Measurements from ENCODE around the gene AGR2. TPM values are rescaled to one million over a fixed set of nuclear protein-coding genes. Genes with fewer than 3 reads are reported as not detected.
"Not testable (repeated sequence)": the region's sequence is repeated elsewhere in the genome, so short reads cannot be mapped to it uniquely, and the experiment has no call there.

The AGR2 gene
- total RNA-seq, result 93.0 TPM
- long read RNA-seq, transcript AGR2-203 (8 exons, 1,778 nt), result major isoform, 44 of 52 reads
- long read RNA-seq, partial matches to known transcripts, result 1 of 52 reads
- long read RNA-seq, other reads (novel, unspliced or antisense), result 7 of 52 reads

DNA sequence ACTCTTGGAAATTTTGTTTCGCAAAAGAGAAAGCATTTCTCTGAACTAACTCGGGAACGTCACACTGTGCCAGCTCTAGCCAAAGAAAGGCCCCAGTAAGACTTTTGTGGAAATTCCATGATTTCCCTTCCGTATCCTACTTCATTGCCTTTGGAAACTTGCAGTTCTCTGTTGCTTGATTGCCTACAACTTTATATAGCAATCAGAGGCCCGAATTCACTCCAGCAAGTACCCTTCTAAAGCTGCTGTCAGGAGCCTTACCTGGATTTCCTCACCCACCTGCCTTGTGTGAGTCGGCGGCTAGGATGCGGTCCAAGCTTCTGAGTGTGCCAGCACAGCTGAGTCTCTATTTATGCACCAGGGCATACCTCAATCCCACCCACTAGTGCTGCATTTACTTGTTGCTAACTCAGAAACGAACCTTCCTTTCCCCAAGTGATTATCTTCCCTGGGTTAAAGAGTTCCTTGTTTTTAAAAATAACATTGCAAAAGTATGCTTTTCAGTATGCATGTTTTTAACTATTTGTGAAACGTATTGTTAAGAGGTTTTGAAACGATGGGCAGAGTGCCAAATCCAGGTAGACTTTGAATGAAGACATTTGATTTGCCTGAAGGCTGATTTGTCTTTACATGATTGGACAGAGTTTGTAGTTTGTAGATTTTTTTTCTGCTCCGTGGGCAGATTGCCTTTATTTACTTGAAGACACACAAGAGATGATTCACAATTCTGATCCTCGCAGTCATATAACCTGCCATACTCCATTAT, at the start of gene AGR2:
Gene AGR2, minus strand, starts transcription at position 326 of the 766 bp plus-strand sequence. CDS start 3,203 bp downstream, outside the sequence.
- Histone ChIP-seq H3K27ac (peak within 1 kb of the TSS; percentile 25), H3K36me3 (no peaks in the 10 kb centered on the region), H3K27me3 (ENCODE audit: low read depth) (no peaks in the 10 kb centered on the region), H3K4me1 (no peaks in the 10 kb centered on the region), H3K9me3 (no peaks in the 10 kb centered on the region), H3K4me3 (peak within 1 kb of the TSS; percentile 43)
- ATAC-seq (peak; percentile 82 to 90), DNase-seq (peak; percentile 69)
- TF ChIP-seq, protein P1, sequence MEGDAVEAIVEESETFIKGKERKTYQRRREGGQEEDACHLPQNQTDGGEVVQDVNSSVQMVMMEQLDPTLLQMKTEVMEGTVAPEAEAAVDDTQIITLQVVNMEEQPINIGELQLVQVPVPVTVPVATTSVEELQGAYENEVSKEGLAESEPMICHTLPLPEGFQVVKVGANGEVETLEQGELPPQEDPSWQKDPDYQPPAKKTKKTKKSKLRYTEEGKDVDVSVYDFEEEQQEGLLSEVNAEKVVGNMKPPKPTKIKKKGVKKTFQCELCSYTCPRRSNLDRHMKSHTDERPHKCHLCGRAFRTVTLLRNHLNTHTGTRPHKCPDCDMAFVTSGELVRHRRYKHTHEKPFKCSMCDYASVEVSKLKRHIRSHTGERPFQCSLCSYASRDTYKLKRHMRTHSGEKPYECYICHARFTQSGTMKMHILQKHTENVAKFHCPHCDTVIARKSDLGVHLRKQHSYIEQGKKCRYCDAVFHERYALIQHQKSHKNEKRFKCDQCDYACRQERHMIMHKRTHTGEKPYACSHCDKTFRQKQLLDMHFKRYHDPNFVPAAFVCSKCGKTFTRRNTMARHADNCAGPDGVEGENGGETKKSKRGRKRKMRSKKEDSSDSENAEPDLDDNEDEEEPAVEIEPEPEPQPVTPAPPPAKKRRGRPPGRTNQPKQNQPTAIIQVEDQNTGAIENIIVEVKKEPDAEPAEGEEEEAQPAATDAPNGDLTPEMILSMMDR (IDR thresholded peaks at IDR 0.05), result no peak
- intact Hi-C loops (cut with DNase I), result no loop called here

DNA sequence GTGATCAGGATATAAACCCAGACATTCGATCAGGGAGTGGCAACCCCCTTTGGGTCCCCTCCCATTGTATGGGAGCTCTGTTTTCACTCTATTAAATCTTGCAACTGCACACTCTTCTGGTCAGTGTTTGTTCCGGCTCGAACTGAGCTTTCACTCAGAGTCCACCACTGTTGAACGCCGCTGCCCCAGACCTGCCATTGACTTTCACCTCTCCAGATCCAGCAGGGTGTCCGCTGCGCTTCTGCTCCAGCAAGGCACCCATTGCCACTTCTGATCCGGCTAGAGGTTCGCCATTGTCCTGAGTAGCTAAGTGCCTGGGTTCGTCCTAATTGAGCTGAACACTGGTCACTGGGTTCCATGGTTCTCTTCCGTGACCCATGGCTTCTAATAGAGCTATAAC, 48.4 kb upstream of the AGR2 start:
- DNase-seq; H3K27ac ChIP-seq; H3K27me3 ChIP-seq (ENCODE audit: low read depth); H3K4me3 ChIP-seq; H3K36me3 ChIP-seq; H3K4me1 ChIP-seq; intact Hi-C loops (cut with DNase I); H3K9me3 ChIP-seq; ATAC-seq: not testable (repeated sequence)

DNA sequence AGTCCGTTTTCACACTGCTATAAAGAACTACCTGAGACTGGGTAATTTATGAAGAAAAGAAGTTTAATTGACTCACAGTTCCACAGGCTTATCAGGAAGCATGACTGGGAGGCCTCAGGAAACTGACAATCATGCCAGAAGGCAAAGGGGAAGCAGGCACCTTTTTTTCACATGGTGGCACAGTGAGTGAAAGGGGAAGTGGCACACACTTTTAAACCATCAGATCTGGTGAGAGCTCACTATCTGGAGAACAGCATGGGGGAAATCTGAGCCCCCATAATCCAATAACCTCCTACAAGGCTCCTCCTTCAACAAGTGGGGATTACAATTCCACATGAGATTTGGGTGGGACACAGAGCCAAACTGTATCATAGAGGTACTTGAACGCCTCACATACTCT, 47.0 kb upstream of the AGR2 start:
- Histone ChIP-seq H3K4me1 (no peaks in the 10 kb centered on the region), H3K9me3 (no peaks in the 10 kb centered on the region), H3K36me3 (no peaks in the 10 kb centered on the region), H3K27ac (no peak overlapping the region), H3K27me3 (ENCODE audit: low read depth) (no peaks in the 10 kb centered on the region), H3K4me3 (no peak overlapping the region)
- DNase-seq (no peak), ATAC-seq (peak in 1 of 2 donors; percentile 17)
- intact Hi-C loops (cut with DNase I), result no loop called here
- TF ChIP-seq, protein P1 (IDR thresholded peaks at IDR 0.05), result no peak

DNA sequence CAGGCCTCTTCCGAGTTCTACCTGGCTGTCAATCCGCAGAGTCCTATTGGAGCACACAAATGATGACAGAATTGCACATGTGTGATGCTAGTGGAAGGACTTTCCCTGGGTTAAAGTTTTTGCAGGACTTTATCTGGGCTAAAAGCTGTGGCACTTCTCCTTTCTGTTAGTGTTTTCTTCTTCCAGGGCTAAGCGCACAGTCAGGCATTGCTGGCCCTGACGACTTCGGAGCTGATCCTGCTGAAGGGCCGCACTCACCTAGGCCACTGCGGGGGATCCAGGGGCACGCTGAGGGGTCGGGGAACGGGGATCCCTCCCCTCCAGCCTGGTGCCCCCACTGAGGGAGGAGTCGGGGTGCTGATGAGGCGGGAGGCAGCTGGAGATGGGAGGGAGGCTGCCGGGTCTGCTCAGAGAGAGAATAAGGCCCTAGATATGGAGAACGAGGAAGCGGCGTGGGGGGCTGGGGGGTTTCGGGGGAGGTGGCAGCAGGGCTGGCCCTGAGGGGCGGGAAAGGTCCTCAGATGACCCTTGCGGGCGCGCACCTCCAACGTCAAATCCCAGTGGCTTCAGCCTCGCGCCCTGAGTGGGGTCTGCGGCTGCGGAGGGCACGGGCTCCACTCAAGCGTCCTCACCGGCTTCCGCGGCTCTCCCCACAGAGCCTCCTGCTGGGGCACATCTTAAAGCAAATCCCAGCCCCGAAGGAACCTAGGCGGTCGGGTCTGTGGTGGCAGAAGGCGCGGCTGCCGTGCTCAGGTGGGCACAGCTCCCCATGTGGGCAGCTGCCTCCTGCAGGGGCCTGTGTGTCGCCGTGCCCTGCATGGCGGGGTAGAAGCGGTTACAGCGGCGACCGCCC, 46.0 kb upstream of the AGR2 start:
- H3K36me3 ChIP-seq, result no peaks in the 10 kb centered on the region
- DNase-seq (peak; percentile 47), ATAC-seq (peak in 1 of 2 donors; percentile 25)
- H3K27me3 ChIP-seq (ENCODE audit: low read depth), result no peaks in the 10 kb centered on the region
- H3K4me1 ChIP-seq, result no peaks in the 10 kb centered on the region
- no peaks in the 10 kb centered on the region for H3K9me3 ChIP-seq
- H3K27ac ChIP-seq, result no peak overlapping the region
- H3K4me3 ChIP-seq, result no peak overlapping the region
- intact Hi-C loops (cut with DNase I), result no loop called here
- TF ChIP-seq, protein P1 (IDR thresholded peaks at IDR 0.05), result no peak

DNA sequence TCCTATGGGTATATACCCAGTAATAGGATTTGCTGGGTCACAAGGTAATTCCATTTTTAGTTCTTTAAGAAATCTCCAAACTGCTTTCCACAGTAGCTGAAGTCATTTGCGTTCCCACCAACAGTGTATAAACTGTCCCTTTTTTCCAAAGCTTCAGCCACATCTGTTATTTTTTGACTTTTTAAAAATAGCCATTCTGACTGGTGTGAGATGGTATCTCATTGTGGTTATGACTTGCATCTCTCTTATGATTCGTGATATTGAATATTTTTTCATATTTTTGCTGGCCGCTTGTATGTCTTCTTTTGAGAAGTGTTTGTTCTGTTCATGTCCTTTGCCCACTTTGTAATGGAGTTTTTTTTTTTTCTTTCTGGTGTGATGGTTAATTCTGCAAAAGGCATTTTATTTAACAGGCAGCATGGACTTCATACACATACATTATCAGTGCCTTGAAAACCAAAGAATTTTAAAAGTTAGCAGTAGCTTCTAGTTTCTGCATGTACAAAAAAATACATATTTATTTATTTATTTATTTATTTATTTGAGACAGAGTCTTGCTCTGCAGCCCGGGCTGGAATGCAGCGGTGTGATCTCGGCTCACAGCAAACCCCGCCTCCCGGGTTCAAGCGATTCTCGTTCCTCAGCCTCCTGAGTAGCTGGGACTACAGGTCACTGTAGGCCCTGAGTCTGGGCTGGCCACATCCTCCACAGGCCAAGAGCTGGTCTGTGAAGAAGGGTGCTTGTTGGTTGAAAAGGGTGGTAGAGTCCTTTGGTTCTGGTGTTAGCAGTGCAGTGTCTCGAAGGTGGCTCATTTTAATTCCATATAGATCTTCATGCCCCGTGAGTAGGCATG, 44.7 kb upstream of the AGR2 start:
- H3K9me3 ChIP-seq, result no peaks in the 10 kb centered on the region
- no peaks in the 10 kb centered on the region for H3K36me3 ChIP-seq
- no peak overlapping the region for H3K4me3 ChIP-seq
- DNase-seq, result no peak
- H3K4me1 ChIP-seq, result no peaks in the 10 kb centered on the region
- intact Hi-C loops (cut with DNase I), result no loop called here
- TF ChIP-seq, protein P1 (IDR thresholded peaks at IDR 0.05), result no peak
- no peaks in the 10 kb centered on the region for H3K27me3 ChIP-seq (ENCODE audit: low read depth)
- ATAC-seq, result no peak
- no peak overlapping the region for H3K27ac ChIP-seq

Data from lower lobe of right lung (tissue), 2 donors.